Natural killer cell treated with Interleukin-12 subunit alpha and Interleukin-12 subunit beta and Interleukin-15 and Interleukin-18, amount 100 ng/mL, for 72 hours (primary cell): Measurements from ENCODE around the gene NSF. TPM values are rescaled to one million over a fixed set of nuclear protein-coding genes. Genes with fewer than 3 reads are reported as not detected.
"Not testable (repeated sequence)": the region's sequence is repeated elsewhere in the genome, so short reads cannot be mapped to it uniquely, and the experiment has no call there.

ENCODE experiments used
- ATAC-seq, 2 donors: fragments of 150-1000 bp; cut with Tn5 transposase in 1 of 2; sonication (Bioruptor Pico), chemical (Tn5 transposase) in 1 of 2; 2 replicates each; pipeline ENCODE4 v1.10.0; 2021
- DNase-seq: peaks from one replicate; pipeline ENCODE4 v3.0.0; 2022; ENCODE audit warnings: low spot score
- H3K27ac Mint-ChIP-seq, 2 donors: 1 replicate in 1 of 2; 2 replicates in 1 of 2; pipeline ENCODE4 v1.8.0; 2022; ENCODE audit warnings: mixed read lengths in 2 of 2, mild to moderate bottlenecking in 1 of 2, moderate library complexity in 1 of 2
- H3K27me3 Mint-ChIP-seq, 2 donors: 1 replicate in 1 of 2; 2 replicates in 1 of 2; pipeline ENCODE4 v1.8.0; 2022; ENCODE audit warnings: mixed read lengths in 2 of 2
- H3K36me3 Mint-ChIP-seq: one replicate; pipeline ENCODE4 v1.8.0; 2022; ENCODE audit warnings: mixed read lengths
- H3K4me1 Mint-ChIP-seq, 2 donors: 1 replicate in 1 of 2; 2 replicates in 1 of 2; pipeline ENCODE4 v1.8.0; 2022; ENCODE audit warnings: low read depth in 2 of 2, mixed read lengths in 2 of 2, mild to moderate bottlenecking in 1 of 2
- H3K4me3 Mint-ChIP-seq: one replicate; pipeline ENCODE4 v1.8.0; 2022; ENCODE audit warnings: mixed read lengths
- H3K9me3 Mint-ChIP-seq: 2 replicates; pipeline ENCODE4 v1.8.0; 2022; ENCODE audit warnings: mixed read lengths
- total RNA-seq, 2 donors: library from RNA; stranded (reverse); gene quantifications; one replicate each; pipeline ENCODE4 v1.2.3, GENCODE V29; 2022

Gene NSF
- total RNA-seq, 2 donors from 2014 or later, result 56.5 to 62.3 TPM

DNA sequence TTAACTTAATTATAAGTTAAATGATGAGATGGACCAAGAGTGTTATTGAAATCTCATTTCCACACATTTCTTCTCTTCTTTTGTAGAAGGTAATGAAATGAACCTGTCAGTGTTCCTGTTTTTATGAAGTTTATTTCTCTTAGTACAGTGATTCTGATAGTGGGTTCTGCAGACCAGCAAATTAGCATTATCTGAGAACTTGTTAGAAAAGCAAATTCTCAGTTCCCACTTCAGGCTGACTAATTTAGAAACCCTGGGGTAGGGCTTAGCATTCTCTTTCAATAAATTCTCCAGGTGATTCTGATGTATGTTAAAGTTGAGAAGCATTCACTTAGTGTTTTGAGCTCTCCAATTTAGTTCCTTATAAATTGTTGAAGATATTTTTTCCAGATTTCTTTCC, 12.7 kb downstream of the NSF start:
- H3K4me1 Mint-ChIP-seq, H3K27ac Mint-ChIP-seq: not testable (repeated sequence)

DNA sequence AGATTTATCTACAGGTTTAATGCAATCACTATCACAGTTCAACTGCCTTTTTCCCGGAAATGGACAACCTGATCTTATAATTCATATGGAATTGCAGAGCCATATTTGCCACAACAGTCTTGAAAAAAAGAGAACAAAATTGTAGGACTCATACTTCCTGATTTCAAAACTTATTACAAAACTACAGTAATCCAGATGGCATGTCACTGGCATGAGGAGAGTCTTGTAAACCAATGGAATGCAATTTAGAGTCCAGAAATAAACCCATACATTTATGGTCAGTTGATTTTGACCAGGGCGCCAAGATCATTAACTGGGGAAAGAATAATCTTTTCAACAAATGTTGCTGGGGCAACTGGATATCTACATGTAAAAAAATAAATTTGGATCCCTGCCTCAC, 20.8 kb downstream of the NSF start:
- ATAC-seq, result not testable (repeated sequence)

More for the DNA sequence above, 12.7 kb downstream of the NSF start:
- H3K36me3 Mint-ChIP-seq, H3K9me3 Mint-ChIP-seq, DNase-seq, H3K27me3 Mint-ChIP-seq, H3K4me3 Mint-ChIP-seq: not testable (repeated sequence)
- peak; percentile 67 to 81 for ATAC-seq

DNA sequence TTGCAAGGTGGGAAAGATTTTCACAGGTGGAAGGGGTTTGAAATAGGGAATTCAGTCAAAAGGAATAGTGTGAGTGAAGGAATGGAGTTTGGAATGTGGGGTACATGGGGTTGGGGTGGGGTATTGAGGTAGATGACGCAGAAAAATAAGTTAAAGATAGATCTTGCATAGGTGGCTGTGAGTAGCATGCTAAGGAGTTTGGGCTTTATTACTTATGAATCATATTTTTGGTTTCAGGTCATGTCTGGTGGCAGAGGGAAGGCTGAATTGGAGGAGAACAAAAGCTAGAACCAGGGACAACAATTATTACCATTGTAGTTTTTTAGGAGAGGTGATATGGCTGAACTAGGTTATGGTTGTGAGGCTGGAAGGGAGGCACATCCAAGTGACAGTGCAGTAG, 23.4 kb downstream of the NSF start:
- not testable (repeated sequence) for DNase-seq, H3K9me3 Mint-ChIP-seq, H3K36me3 Mint-ChIP-seq, H3K4me3 Mint-ChIP-seq, H3K4me1 Mint-ChIP-seq, ATAC-seq, H3K27me3 Mint-ChIP-seq, H3K27ac Mint-ChIP-seq

More for the DNA sequence above, 20.8 kb downstream of the NSF start:
- H3K4me3 Mint-ChIP-seq, H3K27ac Mint-ChIP-seq, H3K36me3 Mint-ChIP-seq, DNase-seq, H3K4me1 Mint-ChIP-seq, H3K9me3 Mint-ChIP-seq, H3K27me3 Mint-ChIP-seq: not testable (repeated sequence)

DNA sequence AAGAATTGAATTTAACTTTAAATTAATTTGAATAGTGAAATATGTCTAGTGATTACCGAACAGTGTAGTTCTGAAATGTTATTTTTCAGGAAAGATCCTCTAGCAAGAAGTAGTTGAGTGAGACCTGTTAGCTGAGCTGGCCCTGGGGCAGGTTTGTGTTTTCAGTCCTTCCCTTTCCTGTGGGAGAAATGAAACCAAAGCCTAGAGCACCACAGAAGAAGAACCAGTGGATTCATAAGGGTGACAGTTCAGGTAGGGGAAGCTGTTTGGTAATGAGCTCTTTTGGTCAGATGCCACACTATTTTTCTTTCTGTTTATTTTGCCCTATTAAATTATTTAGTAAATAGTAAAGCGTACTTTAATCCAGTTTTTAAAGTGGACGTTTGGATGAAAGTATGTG, 26.7 kb downstream of the NSF start:
- H3K4me1 Mint-ChIP-seq, DNase-seq, H3K36me3 Mint-ChIP-seq, H3K27ac Mint-ChIP-seq, H3K4me3 Mint-ChIP-seq, H3K27me3 Mint-ChIP-seq, ATAC-seq, H3K9me3 Mint-ChIP-seq: not testable (repeated sequence)

DNA sequence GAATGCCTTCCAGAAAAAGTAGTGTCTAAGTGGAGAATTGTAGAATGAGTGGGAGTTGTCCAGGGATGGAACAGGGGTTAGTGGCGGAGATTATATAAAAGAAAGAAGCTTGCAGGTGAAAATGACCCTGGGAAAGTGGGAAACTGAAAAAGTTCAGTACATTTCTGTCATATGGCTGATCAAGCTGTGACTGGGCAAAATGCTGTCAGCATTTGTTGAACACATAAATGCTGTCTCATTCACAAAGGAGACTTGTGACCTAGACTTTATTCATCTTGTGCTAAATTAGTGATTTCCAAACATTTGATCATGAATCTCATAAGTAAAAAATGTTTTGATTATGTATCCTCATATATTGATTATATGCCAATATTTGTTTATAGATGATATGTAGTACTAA, 28.5 kb downstream of the NSF start:
- H3K4me1 Mint-ChIP-seq, H3K4me3 Mint-ChIP-seq, H3K9me3 Mint-ChIP-seq, H3K27me3 Mint-ChIP-seq, H3K27ac Mint-ChIP-seq, H3K36me3 Mint-ChIP-seq, ATAC-seq, DNase-seq: not testable (repeated sequence)

DNA sequence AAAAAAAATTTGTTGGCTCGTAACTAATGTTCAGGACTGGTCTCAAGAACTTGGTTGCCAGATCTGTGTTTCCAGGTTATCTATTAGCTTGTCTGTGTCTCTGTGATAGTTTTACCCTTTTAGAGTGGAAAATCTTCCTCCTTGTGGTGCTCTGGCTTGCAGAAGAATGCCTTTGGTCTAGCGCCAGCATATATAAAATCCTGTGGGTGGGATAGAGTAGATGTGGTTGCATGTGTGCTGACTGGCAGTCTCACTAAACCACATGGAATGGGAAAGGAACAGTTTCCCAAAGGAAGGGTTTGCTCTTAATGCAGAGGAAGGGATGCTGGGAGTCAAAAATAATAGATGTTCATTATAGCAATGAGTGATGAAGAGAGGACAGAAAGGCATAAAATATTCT, 33.3 kb downstream of the NSF start:
- not testable (repeated sequence) for ATAC-seq, H3K27ac Mint-ChIP-seq, H3K4me3 Mint-ChIP-seq, H3K27me3 Mint-ChIP-seq, H3K36me3 Mint-ChIP-seq, DNase-seq, H3K9me3 Mint-ChIP-seq, H3K4me1 Mint-ChIP-seq

DNA sequence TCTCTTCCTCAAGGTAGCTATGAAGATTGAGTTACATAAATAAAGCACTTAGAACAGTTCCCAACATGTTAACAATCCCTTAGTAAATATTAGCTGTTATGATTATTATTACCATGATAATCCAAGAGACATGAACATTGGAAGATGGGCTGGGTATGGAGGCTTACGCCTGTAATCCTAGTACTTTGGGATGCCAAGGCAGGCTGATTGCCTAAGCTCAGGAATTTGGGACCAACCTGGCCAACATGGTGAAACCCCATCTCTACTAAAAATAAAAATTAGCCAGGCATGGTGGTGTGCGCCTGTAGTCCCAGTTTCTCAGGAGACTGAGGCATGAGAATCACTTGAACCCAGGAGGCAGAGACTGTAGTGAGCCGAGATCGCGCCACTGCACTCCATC, 34.3 kb downstream of the NSF start:
- H3K4me1 Mint-ChIP-seq, DNase-seq, H3K27ac Mint-ChIP-seq, H3K9me3 Mint-ChIP-seq, ATAC-seq, H3K4me3 Mint-ChIP-seq, H3K36me3 Mint-ChIP-seq, H3K27me3 Mint-ChIP-seq: not testable (repeated sequence)

DNA sequence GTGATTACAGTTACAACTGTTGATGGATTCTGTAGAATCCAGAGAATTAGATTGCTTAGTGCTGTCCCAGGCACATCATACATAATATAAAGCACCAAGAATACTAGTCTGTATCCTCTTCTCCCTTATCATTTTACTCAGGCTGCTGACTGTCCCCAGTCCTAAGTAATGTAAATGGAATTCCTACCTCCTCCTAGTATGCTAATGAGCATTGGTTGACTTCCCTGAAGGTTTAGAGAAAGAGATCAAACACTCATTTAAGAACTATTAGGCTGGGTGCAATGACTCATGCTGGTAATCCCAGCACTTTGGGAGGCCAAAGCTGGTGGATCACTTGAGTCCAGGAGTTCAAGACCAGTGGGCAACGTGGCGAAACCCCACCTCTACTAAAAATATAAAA, 37.0 kb downstream of the NSF start:
- DNase-seq, H3K27me3 Mint-ChIP-seq: not testable (repeated sequence)

DNA sequence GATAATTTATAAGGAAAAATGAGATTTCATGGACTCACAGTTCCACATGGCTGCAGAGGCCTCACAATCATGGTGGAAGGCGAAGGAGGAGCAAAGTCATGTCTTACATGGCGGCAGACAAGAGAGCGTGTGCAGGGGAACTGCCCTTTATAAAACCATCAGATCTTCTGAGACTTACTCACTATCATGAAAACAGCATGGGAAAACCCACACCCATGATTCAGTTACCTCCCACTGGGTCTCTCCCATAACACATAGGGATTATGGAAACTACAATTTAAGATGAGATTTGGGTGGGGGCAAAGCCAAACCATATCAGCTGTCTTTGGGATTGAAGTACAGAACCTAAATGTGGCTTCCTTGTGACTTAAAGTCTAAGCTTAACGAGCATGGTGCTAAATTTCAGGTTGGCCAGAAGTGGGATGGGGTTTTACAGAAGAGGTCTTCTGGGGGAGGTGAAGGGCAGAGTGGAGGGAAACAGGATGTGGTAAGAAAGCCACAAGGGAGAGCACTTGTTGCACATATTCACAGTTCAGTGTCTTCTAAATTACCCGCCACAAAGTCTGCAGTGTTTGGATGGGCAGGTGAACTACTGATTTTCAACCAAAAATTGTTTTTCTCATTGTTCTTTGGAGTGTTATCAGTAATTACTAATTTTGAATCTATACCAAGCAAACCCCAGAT, 38.4 kb downstream of the NSF start:
- not testable (repeated sequence) for H3K27me3 Mint-ChIP-seq, DNase-seq, H3K4me1 Mint-ChIP-seq, H3K4me3 Mint-ChIP-seq, H3K36me3 Mint-ChIP-seq, H3K9me3 Mint-ChIP-seq, H3K27ac Mint-ChIP-seq
- ATAC-seq, result peak; percentile 98

More for the DNA sequence above, 37.0 kb downstream of the NSF start:
- not testable (repeated sequence) for ATAC-seq, H3K36me3 Mint-ChIP-seq, H3K4me1 Mint-ChIP-seq, H3K27ac Mint-ChIP-seq, H3K9me3 Mint-ChIP-seq, H3K4me3 Mint-ChIP-seq

DNA sequence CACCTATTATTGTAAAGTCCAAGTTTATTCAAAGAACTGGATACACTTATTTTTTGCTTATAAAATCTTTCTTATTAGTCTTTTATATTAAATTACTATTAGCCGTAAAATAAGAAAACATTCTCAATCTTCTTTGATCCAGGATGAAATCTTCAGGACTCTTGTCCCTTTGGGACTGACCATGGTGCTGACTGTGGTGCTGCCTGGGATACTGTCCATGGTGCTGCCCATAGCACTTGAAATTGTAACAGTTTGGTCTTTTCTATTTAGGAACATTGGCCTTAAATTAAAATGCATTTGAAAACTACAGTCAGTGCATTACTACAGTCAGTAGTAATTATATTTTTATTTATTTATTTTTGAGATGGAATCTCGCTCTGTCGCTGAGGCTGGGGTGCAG, 41.7 kb downstream of the NSF start:
- H3K4me1 Mint-ChIP-seq, H3K36me3 Mint-ChIP-seq, H3K9me3 Mint-ChIP-seq, DNase-seq, H3K27ac Mint-ChIP-seq, H3K4me3 Mint-ChIP-seq, H3K27me3 Mint-ChIP-seq, ATAC-seq: not testable (repeated sequence)

DNA sequence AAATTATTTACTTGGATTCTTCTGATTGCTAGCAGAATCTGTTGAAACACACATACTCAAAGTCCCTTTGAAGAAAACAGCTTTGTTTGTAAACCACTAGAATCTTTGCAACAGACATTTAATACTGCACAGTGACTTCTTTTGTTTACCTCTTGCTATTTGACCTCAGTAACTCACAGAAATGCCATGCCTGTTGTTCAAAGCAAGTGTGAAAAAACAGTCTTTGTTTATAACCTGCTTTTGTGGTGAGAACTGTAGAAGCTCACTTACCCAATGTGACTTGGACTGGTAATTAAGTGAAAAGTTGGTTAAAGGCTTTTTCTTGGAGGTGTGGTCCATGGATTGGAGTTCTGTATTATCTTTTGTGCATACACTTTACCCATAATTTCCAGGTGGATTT, 44.4 kb downstream of the NSF start:
- H3K4me1 Mint-ChIP-seq, H3K27me3 Mint-ChIP-seq, ATAC-seq, H3K36me3 Mint-ChIP-seq, H3K9me3 Mint-ChIP-seq, H3K4me3 Mint-ChIP-seq, H3K27ac Mint-ChIP-seq, DNase-seq: not testable (repeated sequence)

DNA sequence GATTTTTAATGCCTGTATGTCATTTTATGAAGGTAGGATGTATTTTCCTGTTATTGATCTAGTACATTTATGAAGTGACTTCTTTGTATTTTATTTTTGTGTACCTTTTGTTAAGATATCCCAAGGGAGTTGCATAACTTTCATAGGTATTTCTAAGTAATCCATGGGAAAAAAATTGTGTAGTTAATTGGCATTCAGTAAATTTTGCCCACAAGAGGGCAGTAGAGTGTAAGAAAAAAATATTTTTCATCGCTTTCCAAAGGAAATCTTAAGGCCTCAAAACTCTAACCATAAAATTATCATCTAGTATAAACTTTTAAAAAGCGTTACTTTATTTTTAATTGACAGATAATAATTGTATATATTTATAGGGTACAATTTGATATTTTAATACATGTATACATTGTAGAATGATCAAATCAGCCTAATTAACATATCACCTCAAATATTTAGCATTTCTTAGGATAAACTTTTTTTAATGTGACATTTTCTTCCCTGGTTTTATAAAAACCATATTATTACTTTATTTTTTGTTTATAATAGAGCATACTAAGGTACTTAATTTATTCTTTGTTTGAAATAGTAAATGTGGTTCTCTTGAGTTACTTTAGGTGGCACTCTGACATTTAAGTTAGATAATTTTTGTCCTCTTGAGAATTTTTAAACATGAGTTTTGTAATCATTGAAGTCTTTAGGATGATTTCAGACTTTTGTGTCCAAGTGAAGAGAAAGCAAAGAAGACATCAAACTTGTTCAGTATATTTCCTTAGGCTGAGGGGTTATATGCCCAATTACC, 51.6 kb downstream of the NSF start:
- not testable (repeated sequence) for H3K4me1 Mint-ChIP-seq, ATAC-seq, DNase-seq, H3K36me3 Mint-ChIP-seq, H3K27ac Mint-ChIP-seq, H3K4me3 Mint-ChIP-seq, H3K27me3 Mint-ChIP-seq, H3K9me3 Mint-ChIP-seq

DNA sequence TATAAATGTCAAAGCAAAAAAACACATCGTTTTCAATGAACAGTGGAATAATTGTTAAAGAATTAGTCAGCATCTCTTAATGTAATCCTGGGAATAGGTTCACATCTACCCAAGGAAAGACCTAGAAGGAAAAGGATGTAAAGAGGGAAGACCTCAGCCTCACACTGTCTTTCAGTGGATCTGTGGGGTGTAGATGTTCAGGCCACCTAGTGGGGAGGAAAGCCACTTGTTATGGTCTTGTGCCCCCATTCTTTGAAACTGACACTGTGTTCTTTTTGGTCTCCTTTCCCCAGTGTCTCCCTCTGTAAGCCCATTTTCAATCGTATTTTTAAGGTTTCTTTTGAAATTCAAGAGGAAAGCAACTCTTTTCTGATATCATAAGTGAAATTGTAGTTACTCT, 56.8 kb downstream of the NSF start:
- not testable (repeated sequence) for H3K36me3 Mint-ChIP-seq, H3K4me1 Mint-ChIP-seq, H3K27me3 Mint-ChIP-seq, H3K27ac Mint-ChIP-seq, H3K9me3 Mint-ChIP-seq, ATAC-seq, H3K4me3 Mint-ChIP-seq, DNase-seq

DNA sequence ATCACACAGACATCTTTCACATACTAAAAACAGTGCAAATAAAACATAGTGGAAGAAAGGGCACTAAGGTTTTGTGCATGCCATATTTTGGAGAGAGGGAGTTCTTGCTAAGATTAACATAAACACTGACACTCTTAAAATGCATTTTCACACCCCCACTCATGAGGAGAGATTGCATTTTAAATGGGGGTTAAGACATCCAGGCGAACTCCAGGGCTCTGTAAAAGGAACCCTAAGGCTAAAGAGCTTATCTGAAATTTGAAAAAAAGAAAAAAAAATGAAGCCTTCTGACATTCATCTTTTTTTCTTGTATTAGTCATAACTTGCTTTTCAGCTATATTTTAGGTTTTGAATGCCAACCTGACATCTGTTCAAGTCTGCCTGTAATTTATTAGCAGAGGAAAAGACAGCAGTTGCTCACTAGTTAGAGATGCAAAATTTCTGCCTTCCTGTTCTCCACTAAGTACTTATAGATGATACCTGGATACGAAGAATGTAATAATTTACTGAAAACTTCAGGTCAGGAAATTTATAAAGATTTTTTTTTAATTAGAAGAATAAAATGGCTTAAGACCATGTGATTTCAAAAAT, 57.3 kb downstream of the NSF start:
- H3K27ac Mint-ChIP-seq, H3K4me1 Mint-ChIP-seq, H3K4me3 Mint-ChIP-seq, H3K36me3 Mint-ChIP-seq, H3K27me3 Mint-ChIP-seq, ATAC-seq, H3K9me3 Mint-ChIP-seq, DNase-seq: not testable (repeated sequence)
